K562 treated with DMSO at 1 percent for 24 hours (cell line): ENCODE measurements around the gene CRYGC. TPM values are rescaled to one million over a fixed set of nuclear protein-coding genes. Genes with fewer than 3 reads are reported as not detected.

Experiments
- total RNA-seq: library from RNA; unstranded; fragments of 300-600 nt; gene quantifications from 2 replicates; pipeline ENCODE4 v1.2.3, GENCODE V29; 2022; ENCODE audit warnings: low read depth; ENCODE audit not compliant: insufficient read depth

CRYGC gene, protein sequence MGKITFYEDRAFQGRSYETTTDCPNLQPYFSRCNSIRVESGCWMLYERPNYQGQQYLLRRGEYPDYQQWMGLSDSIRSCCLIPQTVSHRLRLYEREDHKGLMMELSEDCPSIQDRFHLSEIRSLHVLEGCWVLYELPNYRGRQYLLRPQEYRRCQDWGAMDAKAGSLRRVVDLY
- not detected in 2 replicates for total RNA-seq

DNA sequence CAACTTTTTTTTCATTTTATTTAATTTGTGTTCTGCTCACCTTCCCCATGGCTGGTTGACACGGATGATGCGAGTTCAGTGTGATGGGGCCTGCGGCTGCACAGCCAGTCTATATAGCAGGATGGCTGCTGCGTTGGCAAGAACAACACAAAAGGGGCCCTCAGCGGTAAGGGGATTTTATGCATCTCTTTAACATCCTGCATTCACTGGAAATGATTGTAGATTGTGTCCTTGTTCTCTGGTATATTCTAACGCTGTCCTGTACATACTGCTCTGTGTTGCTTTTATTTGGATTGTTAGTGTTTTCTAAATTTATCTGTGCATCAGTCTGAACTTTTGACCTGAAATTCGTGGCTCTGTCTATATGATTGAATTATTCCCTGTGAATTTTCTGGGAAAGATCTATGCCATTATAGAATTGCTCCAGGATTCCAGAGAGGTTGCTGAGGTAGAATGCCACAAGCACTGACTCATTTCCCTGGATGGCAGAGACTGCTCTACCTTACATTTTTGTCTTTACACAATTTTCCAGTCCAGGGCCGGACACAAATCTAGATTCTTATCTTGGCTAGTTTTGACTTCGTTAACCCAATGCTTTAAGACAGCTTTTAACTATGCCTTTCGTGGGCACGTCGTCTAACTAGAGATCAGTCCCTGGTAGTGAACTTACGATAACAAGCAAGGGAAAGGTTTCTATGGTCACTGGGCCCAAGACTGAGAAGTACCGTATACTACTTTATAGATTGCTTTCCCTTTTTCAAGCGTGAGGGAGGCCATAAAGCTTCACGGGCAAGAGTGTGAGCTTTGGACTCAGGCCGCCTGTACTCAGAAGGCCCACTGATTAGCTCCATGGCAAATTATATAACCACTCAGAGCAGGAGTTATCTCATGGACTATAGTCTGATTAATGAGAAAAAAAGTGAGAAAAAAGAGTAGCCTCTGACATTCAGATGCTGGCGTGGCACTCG lies at the start of gene CRYGC:
CRYGC (minus strand) TSS at position 85 of the 968 bp plus-strand sequence; CDS start at position 49, 36 bp downstream.

DNA sequence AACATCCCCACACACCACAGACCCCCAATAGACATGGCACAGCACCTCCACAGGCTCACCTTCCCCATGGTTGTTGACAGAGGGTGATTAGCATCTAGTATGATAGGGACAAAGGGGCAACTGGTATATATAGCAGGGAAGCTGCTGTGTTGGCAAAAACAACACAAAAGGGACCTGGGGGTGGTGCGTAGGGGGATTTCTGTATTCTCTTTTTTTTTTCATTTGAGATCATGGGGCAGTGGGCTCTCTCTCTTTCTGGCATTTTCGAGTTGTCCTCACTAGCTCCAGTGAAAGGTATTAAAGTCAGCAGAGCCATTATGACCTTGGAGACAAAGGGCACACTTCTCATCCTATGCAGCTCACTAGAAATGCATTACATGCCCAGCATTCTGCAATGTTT lies 33.9 kb upstream of the CRYGC start, which contains the start of gene CRYGA:
CRYGA (minus strand) TSS at position 101 of the 400 bp plus-strand sequence; CDS start at position 68, 33 bp downstream.

DNA sequence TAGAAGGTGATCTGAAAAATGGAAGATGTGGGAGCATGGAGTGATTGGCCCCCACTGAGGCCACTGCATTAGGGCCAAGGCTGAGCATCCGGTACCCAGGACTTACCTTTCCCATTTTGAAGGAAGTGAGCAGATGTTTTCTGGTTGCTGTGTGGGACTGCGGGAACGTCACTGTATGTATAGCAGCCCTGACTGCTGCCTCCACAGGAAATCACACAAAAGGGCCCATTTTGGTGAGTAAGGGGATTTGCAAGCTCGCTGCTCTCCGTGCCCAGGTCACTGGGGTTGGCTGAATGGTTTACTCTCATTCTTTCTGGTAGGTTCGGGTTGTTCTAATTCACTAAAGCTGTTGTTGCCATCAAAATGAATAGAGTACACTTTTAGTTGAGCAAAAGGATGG lies 16.4 kb upstream of the CRYGC start, which contains the start of gene CRYGB:
CRYGB (minus strand) TSS at position 153 of the 400 bp plus-strand sequence; CDS start at position 115, 38 bp downstream.

DNA sequence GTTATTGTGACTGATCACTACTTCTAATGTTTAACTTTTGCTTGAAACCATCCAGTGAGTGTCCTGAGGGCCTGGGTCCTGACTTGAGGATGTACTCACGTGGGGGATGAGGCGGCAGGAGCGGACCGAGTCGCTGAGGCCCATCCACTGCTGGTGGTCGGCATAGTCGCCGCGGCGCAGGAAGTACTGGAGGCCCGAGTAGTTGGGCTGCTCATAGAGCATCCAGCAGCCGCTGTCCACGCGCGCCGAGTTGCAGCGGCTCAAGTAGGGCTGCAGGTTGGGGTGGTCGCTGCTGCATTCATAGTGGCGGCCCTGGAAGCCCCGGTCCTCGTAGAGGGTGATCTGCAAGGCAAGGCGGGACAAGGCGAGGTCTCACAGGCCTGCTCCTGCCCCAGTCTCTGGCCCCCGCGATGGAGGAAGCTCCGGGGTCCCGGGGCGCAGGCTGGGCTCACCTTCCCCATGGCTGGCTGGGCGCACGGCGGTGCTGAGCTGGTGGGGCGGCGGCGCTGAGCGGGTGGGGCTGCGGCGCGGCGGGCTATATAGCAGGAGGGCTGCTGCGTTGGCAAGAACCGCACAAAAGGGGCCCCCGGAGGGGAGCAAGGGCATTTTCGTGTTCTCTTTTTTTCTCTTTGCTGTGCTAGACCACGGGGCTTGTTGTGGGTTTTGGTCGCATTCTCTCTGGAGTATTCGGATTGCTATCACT lies 5.5 kb downstream of the CRYGC start, which contains the start of gene CRYGD:
CRYGD (minus strand) TSS at position 512 of the 703 bp plus-strand sequence; CDS start at position 461, 51 bp downstream.

Other genes starting within 250 kb of the CRYGC start
- 1.3 and 1.7 TPM in 2 replicates for gene PLEKHM3, start 104.3 kb downstream of the CRYGC start, total RNA-seq
- not detected in 2 replicates for gene CRYGD, start 5.3 kb downstream of the CRYGC start, total RNA-seq
- not detected in 2 replicates for gene CRYGB, start 16.3 kb upstream of the CRYGC start, total RNA-seq
- gene CRYGA, start 33.8 kb upstream of the CRYGC start, total RNA-seq: not detected in 2 replicates
- gene C2orf80, start 60.2 kb upstream of the CRYGC start, total RNA-seq: not detected in 2 replicates
- 117 and 127 TPM in 2 replicates for gene IDH1, start 125.2 kb upstream of the CRYGC start, total RNA-seq
- 8.8 and 9.3 TPM in 2 replicates for gene PIKFYVE, start 136.4 kb upstream of the CRYGC start, total RNA-seq